Measurements from ENCODE around the gene CD72. TPM values are rescaled to one million over a fixed set of nuclear protein-coding genes. Genes with fewer than 3 reads are reported as not detected.
"Not testable (repeated sequence)": the region's sequence is repeated elsewhere in the genome, so short reads cannot be mapped to it uniquely, and the experiment has no call there.

Gene CD72
- total and polyA plus RNA-seq, 4 donors, result 1.6 to 11.5 (median 3.5) TPM

DNA sequence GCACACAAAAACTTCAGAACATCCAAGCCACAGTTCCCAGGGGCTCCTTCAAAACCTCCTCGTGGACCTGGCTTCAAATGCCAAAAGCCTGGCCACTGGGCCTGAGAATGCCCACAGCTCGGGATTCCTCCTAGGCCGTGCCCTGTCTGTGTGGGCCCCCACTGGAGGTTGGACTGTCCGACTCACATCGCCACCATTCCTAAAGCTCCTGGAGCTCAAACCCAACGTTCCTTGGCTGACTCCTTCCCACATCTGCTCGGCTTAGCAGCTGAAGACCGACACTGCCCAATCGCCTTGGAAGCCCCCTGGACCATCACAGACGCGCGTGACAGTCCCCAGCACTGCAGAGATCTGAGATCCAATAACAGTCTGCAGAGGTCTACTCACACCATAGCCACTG, 24.8 kb upstream of the CD72 start:
- intact Hi-C loops (cut with DNase I), result loop anchor here in 1 of 2 donors (10.0 kb wide), 1 partner anchor 78 kb away; a partner anchor contains a TSS
- Histone ChIP-seq H3K36me3 (ENCODE audit: control insufficient read depth in 1 of 2, insufficient read depth in 2 of 2, low read length in 1 of 2) (no peaks in the 10 kb centered on the region), H3K4me1 (ENCODE audit: control insufficient read depth in 1 of 2, insufficient read depth in 2 of 2, low read length in 2 of 2) (no peaks in the 10 kb centered on the region), H3K27me3 (ENCODE audit: control insufficient read depth in 1 of 2, insufficient read depth in 2 of 2, low read length in 1 of 2) (no peaks in the 10 kb centered on the region), H3K9me3 (ENCODE audit: control insufficient read depth, low read length) (no peaks in the 10 kb centered on the region), H3K4me3 (ENCODE audit: low read length in 2 of 2) (no peak overlapping the region), H3K27ac (ENCODE audit: low read depth in 1 of 2, low read length in 2 of 2) (no peak overlapping the region)
- no peak for DNase-seq
- ATAC-seq (ENCODE audit: low FRiP score), result no peak
- 94% methylated on average over 12 of the region's 12 CpGs for WGBS, 2 donors

DNA sequence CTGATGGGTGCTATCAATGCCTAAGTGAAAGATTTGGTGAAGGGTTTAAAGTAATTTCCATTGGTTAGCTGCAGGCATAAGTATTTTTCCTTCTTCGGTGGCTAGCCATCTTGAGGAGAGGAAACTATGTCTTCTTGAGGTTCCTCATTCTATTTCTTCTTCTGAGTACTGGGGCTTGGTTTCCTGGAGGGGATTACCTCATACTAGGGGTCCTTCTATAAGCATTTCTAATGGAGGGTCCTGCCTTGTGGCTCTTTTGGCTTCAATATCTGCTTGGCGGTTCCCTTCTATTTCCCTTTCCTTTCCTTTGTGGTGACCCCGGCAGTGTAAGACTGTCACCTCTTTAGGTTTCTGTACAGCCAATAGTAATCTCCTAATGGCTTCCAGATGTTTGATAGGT, 23.3 kb upstream of the CD72 start:
- H3K4me3 ChIP-seq (ENCODE audit: low read length in 2 of 2); H3K4me1 ChIP-seq (ENCODE audit: control insufficient read depth in 1 of 2, insufficient read depth in 2 of 2, low read length in 2 of 2); H3K36me3 ChIP-seq (ENCODE audit: control insufficient read depth in 1 of 2, insufficient read depth in 2 of 2, low read length in 1 of 2); ATAC-seq (ENCODE audit: low FRiP score); DNase-seq; H3K9me3 ChIP-seq (ENCODE audit: control insufficient read depth, low read length); H3K27me3 ChIP-seq (ENCODE audit: control insufficient read depth in 1 of 2, insufficient read depth in 2 of 2, low read length in 1 of 2); H3K27ac ChIP-seq (ENCODE audit: low read depth in 1 of 2, low read length in 2 of 2): not testable (repeated sequence)
- intact Hi-C loops (cut with DNase I), result loop anchor here in 1 of 2 donors (10.0 kb wide), 1 partner anchor 77 kb away; a partner anchor contains a TSS
- 90 to 92% methylated on average over 3 of the region's 3 CpGs for WGBS, 2 donors

DNA sequence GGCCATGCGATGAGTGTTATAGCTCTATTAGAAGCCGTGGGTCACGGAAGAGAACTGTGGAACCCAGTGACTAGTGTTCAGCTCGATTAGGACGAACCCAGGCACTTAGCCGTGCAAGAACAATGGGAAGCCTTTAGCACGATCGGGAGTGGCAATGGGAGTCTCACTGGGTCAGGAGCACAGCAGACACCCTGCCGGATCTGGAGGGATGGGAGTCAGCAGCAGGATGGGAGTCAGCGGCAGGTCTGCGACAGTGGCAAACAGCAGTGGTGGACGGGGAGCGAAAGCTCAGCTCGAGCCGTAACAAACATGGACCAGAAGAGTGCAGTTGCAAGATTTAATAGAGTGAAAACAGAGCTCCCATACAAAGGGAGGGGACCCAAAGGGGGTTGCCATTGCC, 22.2 kb upstream of the CD72 start:
- H3K27ac ChIP-seq (ENCODE audit: low read depth in 1 of 2, low read length in 2 of 2); H3K4me3 ChIP-seq (ENCODE audit: low read length in 2 of 2); H3K9me3 ChIP-seq (ENCODE audit: control insufficient read depth, low read length); H3K4me1 ChIP-seq (ENCODE audit: control insufficient read depth in 1 of 2, insufficient read depth in 2 of 2, low read length in 2 of 2); ATAC-seq (ENCODE audit: low FRiP score); H3K36me3 ChIP-seq (ENCODE audit: control insufficient read depth in 1 of 2, insufficient read depth in 2 of 2, low read length in 1 of 2); H3K27me3 ChIP-seq (ENCODE audit: control insufficient read depth in 1 of 2, insufficient read depth in 2 of 2, low read length in 1 of 2); DNase-seq: not testable (repeated sequence)
- intact Hi-C loops (cut with DNase I), result loop anchor here in 1 of 2 donors (10.0 kb wide), 1 partner anchor 76 kb away; a partner anchor contains a TSS
- WGBS, 2 donors, result 97% methylated on average over 15 of the region's 15 CpGs

DNA sequence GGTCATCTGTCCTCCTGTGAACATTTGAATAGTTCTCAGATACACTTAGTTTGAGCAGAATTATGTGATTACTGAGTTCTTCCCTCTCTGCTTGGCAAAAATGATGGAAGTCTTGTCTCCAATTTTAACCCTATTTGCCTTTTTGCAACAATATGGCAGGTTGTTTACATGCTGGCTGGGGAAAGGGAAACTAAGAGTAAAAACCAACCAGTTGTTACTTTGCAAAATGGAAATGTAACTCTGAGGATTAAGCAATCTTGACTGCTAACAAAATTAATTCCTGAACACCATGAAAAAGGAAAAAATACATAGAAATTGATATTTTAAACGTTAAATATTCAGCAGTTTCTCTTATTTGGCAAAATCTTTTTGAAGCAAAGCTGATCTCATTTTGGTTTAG, 21.4 kb upstream of the CD72 start:
- Histone ChIP-seq H3K27me3 (ENCODE audit: control insufficient read depth in 1 of 2, insufficient read depth in 2 of 2, low read length in 1 of 2) (no peaks in the 10 kb centered on the region), H3K36me3 (ENCODE audit: control insufficient read depth in 1 of 2, insufficient read depth in 2 of 2, low read length in 1 of 2) (no peaks in the 10 kb centered on the region), H3K4me3 (ENCODE audit: low read length in 2 of 2) (no peak overlapping the region), H3K9me3 (ENCODE audit: control insufficient read depth, low read length) (no peaks in the 10 kb centered on the region), H3K4me1 (ENCODE audit: control insufficient read depth in 1 of 2, insufficient read depth in 2 of 2, low read length in 2 of 2) (no peaks in the 10 kb centered on the region), H3K27ac (ENCODE audit: low read depth in 1 of 2, low read length in 2 of 2) (no peak overlapping the region)
- ATAC-seq (ENCODE audit: low FRiP score) (no peak), DNase-seq (no peak)
- WGBS, 2 donors, result 84 to 88% methylated on average over 1 of the region's 1 CpG
- intact Hi-C loops (cut with DNase I), result loop anchor here in 1 of 2 donors (10.0 kb wide), 1 partner anchor 75 kb away; a partner anchor contains a TSS

DNA sequence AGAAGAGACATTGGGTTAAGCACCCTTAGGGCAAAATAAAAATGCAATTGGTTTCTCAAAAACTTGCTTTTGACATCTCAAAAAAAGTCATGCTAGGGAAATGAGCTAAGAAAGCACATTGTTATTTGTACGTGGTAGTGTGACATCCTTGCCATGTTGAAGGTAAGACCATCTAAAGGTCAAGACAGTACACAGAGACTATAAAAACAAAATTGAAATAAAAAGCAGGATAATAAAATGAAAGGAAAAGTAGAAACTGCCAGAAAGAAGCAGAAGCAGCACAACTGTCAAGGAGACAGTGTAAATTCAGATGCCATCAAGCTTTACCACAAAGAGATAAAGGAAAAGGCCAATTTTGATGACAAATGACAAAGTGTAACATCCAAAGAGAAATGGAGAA, 21.0 kb upstream of the CD72 start:
- ATAC-seq (ENCODE audit: low FRiP score); H3K27ac ChIP-seq (ENCODE audit: low read depth in 1 of 2, low read length in 2 of 2); H3K27me3 ChIP-seq (ENCODE audit: control insufficient read depth in 1 of 2, insufficient read depth in 2 of 2, low read length in 1 of 2); H3K9me3 ChIP-seq (ENCODE audit: control insufficient read depth, low read length); H3K4me3 ChIP-seq (ENCODE audit: low read length in 2 of 2); DNase-seq; H3K36me3 ChIP-seq (ENCODE audit: control insufficient read depth in 1 of 2, insufficient read depth in 2 of 2, low read length in 1 of 2); intact Hi-C loops (cut with DNase I); H3K4me1 ChIP-seq (ENCODE audit: control insufficient read depth in 1 of 2, insufficient read depth in 2 of 2, low read length in 2 of 2): not testable (repeated sequence)
- 85 to 91% methylated on average over 1 of the region's 1 CpG for WGBS, 2 donors

DNA sequence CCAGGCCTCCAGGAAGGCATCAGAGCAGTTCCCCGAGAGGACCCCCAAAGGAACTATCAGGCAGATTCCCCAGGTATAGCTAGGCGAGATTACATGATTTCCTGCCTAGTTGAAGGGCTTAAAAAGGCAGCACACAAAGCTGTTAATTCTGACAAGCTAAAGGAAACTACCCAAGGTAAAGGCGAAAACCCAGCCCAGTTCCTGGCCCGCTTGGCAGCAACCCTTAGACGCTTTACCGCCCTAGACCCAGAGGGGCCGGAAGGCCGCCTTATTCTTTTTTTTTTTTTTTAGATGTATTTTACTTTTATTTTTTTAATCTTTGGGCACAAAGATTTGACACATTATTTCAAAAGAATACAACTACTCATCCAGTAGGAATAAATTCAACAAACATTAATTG, 20.5 kb upstream of the CD72 start:
- ATAC-seq (ENCODE audit: low FRiP score); H3K27me3 ChIP-seq (ENCODE audit: control insufficient read depth in 1 of 2, insufficient read depth in 2 of 2, low read length in 1 of 2); H3K4me3 ChIP-seq (ENCODE audit: low read length in 2 of 2); H3K36me3 ChIP-seq (ENCODE audit: control insufficient read depth in 1 of 2, insufficient read depth in 2 of 2, low read length in 1 of 2); H3K9me3 ChIP-seq (ENCODE audit: control insufficient read depth, low read length); DNase-seq; H3K4me1 ChIP-seq (ENCODE audit: control insufficient read depth in 1 of 2, insufficient read depth in 2 of 2, low read length in 2 of 2); H3K27ac ChIP-seq (ENCODE audit: low read depth in 1 of 2, low read length in 2 of 2); intact Hi-C loops (cut with DNase I): not testable (repeated sequence)
- WGBS, 2 donors, result 86 to 88% methylated on average over 7 of the region's 8 CpGs

DNA sequence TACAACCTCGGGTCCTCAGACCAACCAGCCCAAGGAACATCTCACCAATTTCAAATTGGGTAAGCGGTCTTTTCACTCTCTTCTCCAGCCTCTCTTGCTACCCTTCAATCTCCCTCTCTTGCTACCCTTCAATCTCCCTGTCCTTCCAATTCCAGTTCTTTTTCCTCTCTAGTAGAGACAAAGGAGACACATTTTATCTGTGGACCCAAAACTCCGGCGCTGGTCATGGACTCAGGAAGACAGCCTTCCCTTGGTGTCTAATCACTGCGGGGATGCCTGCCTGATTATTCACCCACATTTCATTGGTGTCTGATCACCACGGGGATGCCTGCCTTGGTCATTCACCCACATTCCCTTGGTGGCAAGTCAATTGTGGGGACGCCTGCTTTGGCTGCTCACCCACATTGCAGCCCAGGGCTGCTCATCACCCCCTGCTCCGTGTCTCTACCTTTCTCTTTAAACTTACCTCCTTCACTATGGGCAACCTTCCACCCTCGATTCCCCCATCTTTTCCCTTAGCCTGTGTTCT, 19.3 kb upstream of the CD72 start:
- H3K9me3 ChIP-seq (ENCODE audit: control insufficient read depth, low read length); H3K4me1 ChIP-seq (ENCODE audit: control insufficient read depth in 1 of 2, insufficient read depth in 2 of 2, low read length in 2 of 2); H3K27me3 ChIP-seq (ENCODE audit: control insufficient read depth in 1 of 2, insufficient read depth in 2 of 2, low read length in 1 of 2); DNase-seq; H3K4me3 ChIP-seq (ENCODE audit: low read length in 2 of 2); intact Hi-C loops (cut with DNase I); H3K27ac ChIP-seq (ENCODE audit: low read depth in 1 of 2, low read length in 2 of 2); ATAC-seq (ENCODE audit: low FRiP score); H3K36me3 ChIP-seq (ENCODE audit: control insufficient read depth in 1 of 2, insufficient read depth in 2 of 2, low read length in 1 of 2): not testable (repeated sequence)
- WGBS, 2 donors, result 92 to 93% methylated on average over 9 of the region's 9 CpGs

DNA sequence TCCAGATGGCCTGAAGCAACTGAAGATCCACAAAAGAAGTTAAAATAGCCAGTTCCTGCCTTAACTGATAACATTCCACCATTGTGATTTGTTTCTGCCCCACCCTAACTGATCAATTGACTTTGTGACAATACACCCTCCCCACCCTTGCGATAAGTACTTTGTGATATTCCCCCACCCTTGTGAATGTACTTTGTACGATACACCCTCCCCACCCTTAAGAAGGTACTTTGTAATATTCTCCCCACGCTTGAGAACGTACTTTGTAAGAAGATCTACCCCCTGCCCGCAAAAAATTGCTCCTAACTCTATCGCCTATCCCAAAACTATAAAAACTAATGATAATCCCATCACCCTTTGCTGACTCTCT, 18.6 kb upstream of the CD72 start:
- H3K4me1 ChIP-seq (ENCODE audit: control insufficient read depth in 1 of 2, insufficient read depth in 2 of 2, low read length in 2 of 2); intact Hi-C loops (cut with DNase I): not testable (repeated sequence)

DNA sequence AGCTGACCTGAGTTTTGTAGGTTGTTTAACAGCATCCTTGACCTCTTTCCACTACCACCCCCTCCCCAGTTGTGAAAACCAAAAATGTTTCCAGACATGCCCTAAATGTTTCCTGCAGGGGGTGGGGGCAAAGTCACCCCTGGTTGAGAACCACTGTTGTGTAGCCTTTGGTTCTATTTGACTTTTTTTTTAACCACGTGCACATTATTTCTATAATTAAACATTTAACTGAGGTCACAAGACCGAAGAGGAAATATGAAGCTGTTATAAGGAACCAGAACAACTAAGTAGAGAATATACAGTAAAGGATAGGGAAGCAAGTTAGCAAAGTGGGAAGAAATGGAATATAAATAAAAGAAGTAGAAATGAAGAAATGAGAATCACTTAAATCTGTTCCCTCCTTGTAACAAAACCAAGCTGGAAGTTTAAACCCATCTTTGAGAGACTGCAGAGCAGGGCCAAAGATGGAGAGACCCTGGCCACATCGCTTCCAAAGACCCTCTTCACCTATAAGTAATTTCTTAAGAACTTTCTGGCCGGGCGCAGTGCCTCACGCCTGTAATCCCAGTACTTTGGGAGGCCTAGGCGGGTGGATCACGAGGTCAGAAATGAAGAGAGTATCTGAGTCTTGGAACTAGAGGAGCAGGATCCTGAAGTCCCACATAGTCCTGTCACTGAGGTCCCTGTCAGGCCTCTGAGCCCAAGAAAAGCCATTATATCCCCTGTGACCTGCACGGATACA, 18.1 kb upstream of the CD72 start:
- 73 to 82% methylated on average over 9 of the region's 9 CpGs for WGBS, 2 donors
- Histone ChIP-seq H3K27me3 (ENCODE audit: control insufficient read depth in 1 of 2, insufficient read depth in 2 of 2, low read length in 1 of 2) (no peaks in the 10 kb centered on the region), H3K4me3 (ENCODE audit: low read length in 2 of 2) (no peak overlapping the region), H3K4me1 (ENCODE audit: control insufficient read depth in 1 of 2, insufficient read depth in 2 of 2, low read length in 2 of 2) (no peaks in the 10 kb centered on the region), H3K27ac (ENCODE audit: low read depth in 1 of 2, low read length in 2 of 2) (no peak overlapping the region), H3K9me3 (ENCODE audit: control insufficient read depth, low read length) (no peaks in the 10 kb centered on the region), H3K36me3 (ENCODE audit: control insufficient read depth in 1 of 2, insufficient read depth in 2 of 2, low read length in 1 of 2) (no peaks in the 10 kb centered on the region)
- DNase-seq (no peak), ATAC-seq (ENCODE audit: low FRiP score) (no peak)
- intact Hi-C loops (cut with DNase I), result no loop called here

More for the DNA sequence above, 18.6 kb upstream of the CD72 start:
- H3K4me3 ChIP-seq (ENCODE audit: low read length in 2 of 2); H3K9me3 ChIP-seq (ENCODE audit: control insufficient read depth, low read length); ATAC-seq (ENCODE audit: low FRiP score); H3K27me3 ChIP-seq (ENCODE audit: control insufficient read depth in 1 of 2, insufficient read depth in 2 of 2, low read length in 1 of 2); H3K27ac ChIP-seq (ENCODE audit: low read depth in 1 of 2, low read length in 2 of 2); DNase-seq; H3K36me3 ChIP-seq (ENCODE audit: control insufficient read depth in 1 of 2, insufficient read depth in 2 of 2, low read length in 1 of 2): not testable (repeated sequence)
- 98% methylated on average over 6 of the region's 6 CpGs for WGBS, 2 donors

Data from aorta (tissue), 5 donors.